HL-60 (cell line): Measurements from ENCODE around the gene LCNL1.

Experiments used
- DNase-seq, 2 experiments: peaks; one replicate each; pipeline ENCODE4 v3.0.0-alpha.2; 2010 to 2020; ENCODE audit warnings: low read depth in 1 of 2, low spot score in 1 of 2
- H3K27ac ChIP-seq: fragments of 250-450 bp; sonication (Bioruptor Pico); replicated peaks from 2 replicates; pipeline ENCODE4 v1.5.1; 2020; ENCODE audit warnings: mild to moderate bottlenecking, moderate library complexity
- H3K27me3 ChIP-seq: fragments of 250-450 bp; sonication (Bioruptor Pico); 2 replicates; pipeline ENCODE4 v1.5.1; 2021; ENCODE audit warnings: mild to moderate bottlenecking, moderate library complexity; ENCODE audit not compliant: insufficient read depth, poor library complexity, severe bottlenecking
- H3K4me3 ChIP-seq: replicated peaks from 2 replicates; pipeline ENCODE4 v1.5.1; 2011; ENCODE audit warnings: mild to moderate bottlenecking, control low read depth, low read length; ENCODE audit not compliant: insufficient read depth
- CTCF ChIP-seq: IDR thresholded peaks from one replicate; pipeline ENCODE4 v1.5.1; 2011; ENCODE audit warnings: low read length, control low read depth, inconsistent platforms; ENCODE audit not compliant: insufficient read depth
- GABPA ChIP-seq: IDR thresholded peaks from 2 replicates; pipeline ENCODE4 v1.6.1; 2012; ENCODE audit warnings: low read depth
- POLR2AphosphoS5 ChIP-seq: IDR thresholded peaks from 2 replicates; pipeline ENCODE4 v1.6.1; 2012; ENCODE audit warnings: low read depth
- REST ChIP-seq: IDR thresholded peaks from 2 replicates; pipeline ENCODE4 v1.6.1; 2012; ENCODE audit warnings: low read depth; ENCODE audit not compliant: insufficient replicate concordance
- SPI1 ChIP-seq: IDR thresholded peaks from 2 replicates; pipeline ENCODE4 v1.6.1; 2012; ENCODE audit warnings: low read depth, mild to moderate bottlenecking, borderline replicate concordance

LCNL1 gene

GRCh38 chr9:136958898-136959850, 23.6 kb upstream of the LCNL1 start:
- DNase-seq: no peak
- no peak for TF ChIP-seq SPI1
- no peak for TF ChIP-seq GABPA
- no peak for TF ChIP-seq POLR2AphosphoS5
- TF ChIP-seq CTCF: no peak
- TF ChIP-seq REST: no peak
- H3K27me3 ChIP-seq: no peaks in the 10 kb centered on the region
- no peak overlapping the region for H3K4me3 ChIP-seq
- no peak overlapping the region for H3K27ac ChIP-seq

GRCh38 chr9:136960212-136960937, 22.4 kb upstream of the LCNL1 start:
- no peak for DNase-seq
- Histone ChIP-seq H3K27me3 (no peaks in the 10 kb centered on the region), H3K4me3 (no peak overlapping the region), H3K27ac (no peak overlapping the region)
- TF ChIP-seq REST: no peak
- TF ChIP-seq GABPA: no peak
- TF ChIP-seq CTCF: no peak
- no peak for TF ChIP-seq SPI1
- TF ChIP-seq POLR2AphosphoS5: no peak

GRCh38 chr9:136960938-136961275, 21.9 kb upstream of the LCNL1 start:
- Histone ChIP-seq H3K27ac (no peak overlapping the region), H3K4me3 (no peak overlapping the region), H3K27me3 (no peaks in the 10 kb centered on the region)
- DNase-seq: no peak
- TF ChIP-seq REST: no peak
- no peak for TF ChIP-seq CTCF
- no peak for TF ChIP-seq POLR2AphosphoS5
- no peak for TF ChIP-seq SPI1
- no peak for TF ChIP-seq GABPA
